Measurements from ENCODE around the gene BTBD16.

The BTBD16 gene

GRCh38 chr10:122293961-122294380 lies 22.9 kb downstream of the BTBD16 start:
- no peak overlapping the region for H3K4me3 ChIP-seq (ENCODE audit: low read length)
- H3K36me3 ChIP-seq (replicated peaks; ENCODE audit: low read depth, low read length): no peaks in the 10 kb centered on the region
- peak overlapping the region; percentile 82 for H3K27ac ChIP-seq (ENCODE audit: low read length)
- H3K9ac ChIP-seq (ENCODE audit: low read length): peak overlapping the region; percentile 36; the same call in 1 of the 2 replicates
- peaks cover 92% of the 10 kb centered on the region for H3K4me1 ChIP-seq (ENCODE audit: low read length)
- H3K9me3 ChIP-seq (ENCODE audit: insufficient read depth, low read length): no peaks in the 10 kb centered on the region
- no peak for TF ChIP-seq EZH2phosphoT487 (IDR thresholded peaks at IDR 0.05; ENCODE audit: low read depth)
- no peak for TF ChIP-seq CTCF (IDR thresholded peaks at IDR 0.05; ENCODE audit: low read depth, low read length)
- no peaks in the 10 kb centered on the region for H3K79me2 ChIP-seq (ENCODE audit: low read length)
- H3K27me3 ChIP-seq (ENCODE audit: low read depth, low read length): peaks cover 23% of the 10 kb centered on the region
- no peak overlapping the region for H2AFZ ChIP-seq (ENCODE audit: low read depth, low read length)
- no peaks in the 10 kb centered on the region for H4K20me1 ChIP-seq (ENCODE audit: insufficient read depth, low read length)
- peak overlapping the region; percentile 56 for H3K4me2 ChIP-seq (ENCODE audit: low read length)

GRCh38 chr10:122294511-122295450 lies 23.7 kb downstream of the BTBD16 start:
- Histone ChIP-seq H3K27me3 (ENCODE audit: low read depth, low read length) (peaks cover 23% of the 10 kb centered on the region; the same call in 1 of the 2 replicates), H3K4me2 (ENCODE audit: low read length) (peak overlapping the region; percentile 56), H3K9ac (ENCODE audit: low read length) (no peak overlapping the region; the same call in 1 of the 2 replicates), H3K9me3 (ENCODE audit: insufficient read depth, low read length) (no peaks in the 10 kb centered on the region), H3K4me3 (ENCODE audit: low read length) (no peak overlapping the region), H3K27ac (ENCODE audit: low read length) (peak overlapping the region; percentile 82; the same call in 1 of the 2 replicates), H3K36me3 (replicated peaks; ENCODE audit: low read depth, low read length) (no peaks in the 10 kb centered on the region), H2AFZ (ENCODE audit: low read depth, low read length) (no peak overlapping the region), H3K79me2 (ENCODE audit: low read length) (no peaks in the 10 kb centered on the region), H4K20me1 (ENCODE audit: insufficient read depth, low read length) (no peaks in the 10 kb centered on the region), H3K4me1 (ENCODE audit: low read length) (peaks cover 94% of the 10 kb centered on the region)
- TF ChIP-seq EZH2phosphoT487 (IDR thresholded peaks at IDR 0.05; ENCODE audit: low read depth) (no peak), CTCF (IDR thresholded peaks at IDR 0.05; ENCODE audit: low read depth, low read length) (no peak)

- peaks cover 94% of the 10 kb centered on the region for H3K4me1 ChIP-seq (ENCODE audit: low read length)
- H3K27ac ChIP-seq (ENCODE audit: low read length): peak overlapping the region; percentile 56
- peaks cover 17% of the 10 kb centered on the region; the same call in 1 of the 2 replicates for H3K27me3 ChIP-seq (ENCODE audit: low read depth, low read length)
- H2AFZ ChIP-seq (ENCODE audit: low read depth, low read length): no peak overlapping the region
- H4K20me1 ChIP-seq (ENCODE audit: insufficient read depth, low read length): no peaks in the 10 kb centered on the region
- H3K79me2 ChIP-seq (ENCODE audit: low read length): no peaks in the 10 kb centered on the region
- TF ChIP-seq EZH2phosphoT487 (IDR thresholded peaks at IDR 0.05; ENCODE audit: low read depth): no peak
- peak overlapping the region; percentile 14; the same call in 1 of the 2 replicates for H3K4me3 ChIP-seq (ENCODE audit: low read length)
- H3K9me3 ChIP-seq (ENCODE audit: insufficient read depth, low read length): no peaks in the 10 kb centered on the region
- no peak overlapping the region; the same call in 1 of the 2 replicates for H3K9ac ChIP-seq (ENCODE audit: low read length)
- H3K4me2 ChIP-seq (ENCODE audit: low read length): peak overlapping the region; percentile 56
- H3K36me3 ChIP-seq (replicated peaks; ENCODE audit: low read depth, low read length): no peaks in the 10 kb centered on the region
Measured at GRCh38 chr10:122295451-122295809, 24.3 kb downstream of the BTBD16 start.

GRCh38 chr10:122296363-122297120 lies 25.4 kb downstream of the BTBD16 start:
- Histone ChIP-seq H3K27ac (ENCODE audit: low read length) (peak overlapping the region; percentile 56), H3K4me3 (ENCODE audit: low read length) (peak overlapping the region; percentile 14; the same call in 1 of the 2 replicates), H3K9me3 (ENCODE audit: insufficient read depth, low read length) (no peaks in the 10 kb centered on the region), H3K36me3 (replicated peaks; ENCODE audit: low read depth, low read length) (no peaks in the 10 kb centered on the region), H3K4me2 (ENCODE audit: low read length) (peak overlapping the region; percentile 89), H3K27me3 (ENCODE audit: low read depth, low read length) (peaks cover 24% of the 10 kb centered on the region), H3K79me2 (ENCODE audit: low read length) (no peaks in the 10 kb centered on the region), H3K4me1 (ENCODE audit: low read length) (peaks cover 83% of the 10 kb centered on the region), H3K9ac (ENCODE audit: low read length) (no peak overlapping the region), H2AFZ (ENCODE audit: low read depth, low read length) (no peak overlapping the region), H4K20me1 (ENCODE audit: insufficient read depth, low read length) (no peaks in the 10 kb centered on the region)
- TF ChIP-seq CTCF (IDR thresholded peaks at IDR 0.05; ENCODE audit: low read depth, low read length) (no peak), EZH2phosphoT487 (IDR thresholded peaks at IDR 0.05; ENCODE audit: low read depth) (no peak)

Data from OCI-LY3 (cell line).